Measurements from ENCODE around the gene HYAL3. TPM values are rescaled to one million over a fixed set of nuclear protein-coding genes. Genes with fewer than 3 reads are reported as not detected.
A peak's percentile ranks its signal among the peaks of the same experiment; 100 is the strongest.

Gene HYAL3
- total RNA-seq, 1 experiment from 2014 or later = 20.8 TPM

GRCh38 chr3:50304601-50305000 lies 5.4 kb upstream of the HYAL3 start:
- Histone ChIP-seq H2AFZ (ENCODE audit: low read length) (no peak overlapping the region), H3K9me2 (replicated peaks; ENCODE audit: low read length) (no peaks in the 10 kb centered on the region), H4K20me1 (ENCODE audit: low read length) (no peaks in the 10 kb centered on the region), H3K4me3 (ENCODE audit: low read length) (no peak overlapping the region), H3K27me3 (ENCODE audit: low read length) (no peaks in the 10 kb centered on the region), H3K27ac (ENCODE audit: low read length) (no peak overlapping the region), H3K9me3 (ENCODE audit: low read length) (0 out of 2 replicates have a peak, but pooled peaks cover 5% of the 10 kb centered on the region), H3K79me2 (ENCODE audit: low read length) (0 out of 2 replicates have a peak, but pooled peaks cover 3% of the 10 kb centered on the region), H3K4me1 (ENCODE audit: insufficient read depth, low read length) (peaks cover 10% of the 10 kb centered on the region), H3K4me2 (ENCODE audit: low read length) (no peak overlapping the region), H3F3A (ENCODE audit: low read length, unreplicated experiment) (no peaks in the 10 kb centered on the region), H3K9ac (ENCODE audit: low read length) (no peak overlapping the region), H3K36me3 (ENCODE audit: low read depth, low read length) (no peaks in the 10 kb centered on the region; the same call in 1 of the 2 replicates)
- DNase-seq = peak; percentile 33
- no peak for ATAC-seq
- no TSS peak for BruUV-seq (replicated peaks)
- CTCF ChIA-PET = no interaction called here
- POLR2A ChIA-PET (ENCODE audit: unreplicated experiment) = no interaction called here
- TF ChIP-seq EZH2 (IDR thresholded peaks at IDR 0.05; ENCODE audit: low read length, unreplicated experiment) (no peak), EZH2phosphoT487 (IDR thresholded peaks at IDR 0.05; ENCODE audit: borderline replicate concordance, low read length) (no peak), CTCF (conservative IDR thresholded peaks at IDR 0.05; ENCODE audit: low read depth, low read length) (no peak)
- intact Hi-C loops (cut with micrococcal nuclease) = no loop called here

- H3K36me3 ChIP-seq (ENCODE audit: low read depth, low read length) = no peaks in the 10 kb centered on the region; the same call in 1 of the 2 replicates
- H3K4me1 ChIP-seq (ENCODE audit: insufficient read depth, low read length) = peaks cover 18% of the 10 kb centered on the region
- BruUV-seq (replicated peaks) = no TSS peak
- no peak within 1 kb of the TSS for H3K9ac ChIP-seq (ENCODE audit: low read length)
- TF ChIP-seq CTCF (conservative IDR thresholded peaks at IDR 0.05; ENCODE audit: low read depth, low read length) = peak; percentile 28
- no peak for TF ChIP-seq EZH2phosphoT487 (IDR thresholded peaks at IDR 0.05; ENCODE audit: borderline replicate concordance, low read length)
- H3K27ac ChIP-seq (ENCODE audit: low read length) = no peak within 1 kb of the TSS
- no peak within 1 kb of the TSS for H2AFZ ChIP-seq (ENCODE audit: low read length)
- no peak for DNase-seq
- H3K9me3 ChIP-seq (ENCODE audit: low read length) = 0 out of 2 replicates have a peak, but pooled peaks cover 5% of the 10 kb centered on the region
- no peak for ATAC-seq
- no peak within 1 kb of the TSS for H3K4me3 ChIP-seq (ENCODE audit: low read length)
- peaks cover 11% of the 10 kb centered on the region for H3K79me2 ChIP-seq (ENCODE audit: low read length)
- H3K4me2 ChIP-seq (ENCODE audit: low read length) = no peak within 1 kb of the TSS
- ChIA-PET CTCF (interaction anchor here (0.6 to 1.0 kb wide), 2 partner anchors 21 to 170 kb away, joined by 4 to 22 read pairs; no protein-coding TSS in a partner anchor), POLR2A (ENCODE audit: unreplicated experiment) (no interaction called here)
- H3K27me3 ChIP-seq (ENCODE audit: low read length) = no peaks in the 10 kb centered on the region
- H3F3A ChIP-seq (ENCODE audit: low read length, unreplicated experiment) = no peaks in the 10 kb centered on the region
- no peaks in the 10 kb centered on the region for H4K20me1 ChIP-seq (ENCODE audit: low read length)
- H3K9me2 ChIP-seq (replicated peaks; ENCODE audit: low read length) = no peaks in the 10 kb centered on the region
- intact Hi-C loops (cut with micrococcal nuclease) = no loop called here
Measured at GRCh38 chr3:50303013-50303815, 4.0 kb upstream of the HYAL3 start, which contains the start of gene HYAL1. Gene HYAL1, minus strand, starts transcription at chr3:50303574. Its CDS starts 618 bp downstream, at chr3:50302956.
